Measurements from ENCODE around the gene F3. TPM values are rescaled to one million over a fixed set of nuclear protein-coding genes. Genes with fewer than 3 reads are reported as not detected.

Gene F3
- total RNA-seq, 1 donor from 2014 or later = 95.0 TPM

GRCh38 chr1:94526152-94526980 is 15.2 kb downstream of the F3 start:
- H3K4me3 Mint-ChIP-seq (ENCODE audit: low read depth) = no peak overlapping the region
- no peak overlapping the region for H3K27ac Mint-ChIP-seq

GRCh38 chr1:94524531-94524930 is 17.0 kb downstream of the F3 start:
- H3K4me3 Mint-ChIP-seq (ENCODE audit: low read depth) = no peak overlapping the region
- no peak for TF ChIP-seq CTCF (IDR thresholded peaks at IDR 0.05; ENCODE audit: unreplicated experiment)
- H3K4me1 Mint-ChIP-seq (ENCODE audit: low read depth) = peaks cover 9% of the 10 kb centered on the region
- no peaks in the 10 kb centered on the region for H3K9me3 Mint-ChIP-seq (ENCODE audit: low read depth)
- DNase-seq (ENCODE audit: low spot score, unreplicated experiment) = no peak
- H3K36me3 Mint-ChIP-seq (ENCODE audit: insufficient read depth) = peaks cover 5% of the 10 kb centered on the region
- H3K27me3 Mint-ChIP-seq = no peaks in the 10 kb centered on the region
- no peak overlapping the region for H3K27ac Mint-ChIP-seq

More at GRCh38 chr1:94526152-94526980, 15.2 kb downstream of the F3 start:
- no peak for TF ChIP-seq CTCF (IDR thresholded peaks at IDR 0.05; ENCODE audit: unreplicated experiment)
- peaks cover 9% of the 10 kb centered on the region for H3K4me1 Mint-ChIP-seq (ENCODE audit: low read depth)
- no peaks in the 10 kb centered on the region for H3K27me3 Mint-ChIP-seq
- DNase-seq (ENCODE audit: low spot score, unreplicated experiment) = no peak
- peaks cover 14% of the 10 kb centered on the region for H3K36me3 Mint-ChIP-seq (ENCODE audit: insufficient read depth)
- no peaks in the 10 kb centered on the region for H3K9me3 Mint-ChIP-seq (ENCODE audit: low read depth)

- peak; percentile 50 for TF ChIP-seq CTCF (IDR thresholded peaks at IDR 0.05; ENCODE audit: unreplicated experiment)
- no peak for DNase-seq (ENCODE audit: low spot score, unreplicated experiment)
- Mint-ChIP-seq H3K4me3 (ENCODE audit: low read depth) (no peak overlapping the region), H3K27me3 (no peaks in the 10 kb centered on the region), H3K4me1 (ENCODE audit: low read depth) (peaks cover 6% of the 10 kb centered on the region), H3K27ac (no peak overlapping the region), H3K36me3 (ENCODE audit: insufficient read depth) (no peaks in the 10 kb centered on the region), H3K9me3 (ENCODE audit: low read depth) (no peaks in the 10 kb centered on the region)
Observed at GRCh38 chr1:94522304-94522703, 19.3 kb downstream of the F3 start.

GRCh38 chr1:94519351-94519750 is 22.2 kb downstream of the F3 start:
- Mint-ChIP-seq H3K27me3 (no peaks in the 10 kb centered on the region), H3K27ac (no peak overlapping the region), H3K9me3 (ENCODE audit: low read depth) (no peaks in the 10 kb centered on the region), H3K36me3 (ENCODE audit: insufficient read depth) (no peaks in the 10 kb centered on the region), H3K4me1 (ENCODE audit: low read depth) (peaks cover 19% of the 10 kb centered on the region), H3K4me3 (ENCODE audit: low read depth) (no peak overlapping the region)
- TF ChIP-seq CTCF (IDR thresholded peaks at IDR 0.05; ENCODE audit: unreplicated experiment) = no peak
- DNase-seq (ENCODE audit: low spot score, unreplicated experiment) = no peak

- H3K4me3 Mint-ChIP-seq (ENCODE audit: low read depth) = no peak overlapping the region
- no peaks in the 10 kb centered on the region for H3K27me3 Mint-ChIP-seq
- no peak for TF ChIP-seq CTCF (IDR thresholded peaks at IDR 0.05; ENCODE audit: unreplicated experiment)
- H3K36me3 Mint-ChIP-seq (ENCODE audit: insufficient read depth) = peaks cover 4% of the 10 kb centered on the region
- H3K27ac Mint-ChIP-seq = no peak overlapping the region
- peaks cover 21% of the 10 kb centered on the region for H3K4me1 Mint-ChIP-seq (ENCODE audit: low read depth)
- no peak for DNase-seq (ENCODE audit: low spot score, unreplicated experiment)
- H3K9me3 Mint-ChIP-seq (ENCODE audit: low read depth) = no peaks in the 10 kb centered on the region
Observed at GRCh38 chr1:94515296-94515947, 26.1 kb downstream of the F3 start.

Data from progenitor cell of endocrine pancreas (in vitro differentiated cells).